HG02970 (cell line): ENCODE measurements around the gene E2F6.

ENCODE experiments used
- ATAC-seq: cut with Tn5 transposase; IDR thresholded peaks from one replicate; pipeline ENCODE4 v1.9.1; 2021; ENCODE audit warnings: mild to moderate bottlenecking, moderate library complexity, moderate number of reproducible peaks; ENCODE audit not compliant: unreplicated experiment, low FRiP score

E2F6 gene

DNA sequence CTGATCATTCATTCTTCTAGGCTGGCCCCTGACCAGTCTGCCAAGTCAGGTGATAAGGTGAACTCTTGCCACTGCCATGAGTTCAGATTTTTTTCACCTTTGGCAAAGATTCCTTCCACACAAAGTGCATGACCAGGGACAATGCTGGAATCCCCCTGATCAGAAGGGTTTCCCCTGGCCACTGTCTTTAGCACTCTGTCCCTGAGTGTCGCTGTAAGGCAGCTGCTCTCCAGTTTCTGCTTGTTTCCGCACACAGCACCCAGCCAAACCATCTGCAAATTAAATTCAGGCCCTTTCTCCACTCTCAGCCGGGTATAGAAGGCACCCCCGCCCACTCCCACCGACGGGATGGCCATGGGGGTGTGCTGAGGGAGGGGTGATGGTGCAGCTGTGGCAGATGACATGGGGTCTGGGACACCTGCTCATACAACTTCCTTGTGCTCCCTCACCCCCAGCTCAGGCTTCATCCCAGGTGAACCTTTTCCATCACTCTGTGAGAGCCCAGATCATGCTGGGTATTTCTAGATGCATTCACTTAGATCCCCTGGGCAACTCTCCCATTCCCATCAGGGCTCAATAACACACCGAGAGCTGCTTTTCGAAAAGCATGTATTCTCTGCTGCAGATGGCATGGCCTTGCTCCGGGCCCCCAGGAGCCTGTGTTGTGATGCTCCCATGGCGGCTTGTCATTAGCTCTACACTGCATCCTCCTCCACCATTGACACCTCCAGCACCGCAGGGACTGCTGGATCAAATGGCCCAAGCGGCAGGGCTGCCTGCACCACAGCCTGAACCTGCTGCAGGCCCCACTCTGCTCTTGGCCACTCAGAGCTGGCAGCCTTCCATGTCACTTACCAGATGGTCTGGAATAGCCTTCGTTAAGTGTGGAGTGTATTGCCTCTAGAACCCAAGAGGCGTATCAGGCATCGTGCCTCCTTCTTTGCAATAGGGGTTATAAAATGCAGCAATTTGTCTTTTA, 69.2 kb downstream of the E2F6 start:
- ATAC-seq, result no peak

DNA sequence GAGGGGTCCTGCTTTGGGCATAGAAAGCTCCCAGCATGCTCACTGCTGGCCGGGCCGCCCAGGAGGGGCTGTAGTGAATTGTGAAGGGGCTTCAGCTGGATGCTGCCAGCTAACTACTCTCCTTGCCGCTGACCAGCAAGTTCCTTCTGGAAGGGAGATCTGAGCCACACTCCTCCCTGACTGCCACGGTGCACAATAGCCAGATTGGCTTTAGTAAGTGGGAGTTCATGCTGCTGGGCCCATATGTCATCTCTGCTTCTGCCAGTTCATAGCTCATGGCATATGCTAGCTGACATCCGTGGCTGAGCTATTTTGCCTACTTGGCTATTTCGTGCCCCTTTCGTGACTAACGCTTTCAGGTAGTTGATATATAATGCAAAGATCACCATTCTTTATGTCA, 69.9 kb downstream of the E2F6 start:
- no peak for ATAC-seq

DNA sequence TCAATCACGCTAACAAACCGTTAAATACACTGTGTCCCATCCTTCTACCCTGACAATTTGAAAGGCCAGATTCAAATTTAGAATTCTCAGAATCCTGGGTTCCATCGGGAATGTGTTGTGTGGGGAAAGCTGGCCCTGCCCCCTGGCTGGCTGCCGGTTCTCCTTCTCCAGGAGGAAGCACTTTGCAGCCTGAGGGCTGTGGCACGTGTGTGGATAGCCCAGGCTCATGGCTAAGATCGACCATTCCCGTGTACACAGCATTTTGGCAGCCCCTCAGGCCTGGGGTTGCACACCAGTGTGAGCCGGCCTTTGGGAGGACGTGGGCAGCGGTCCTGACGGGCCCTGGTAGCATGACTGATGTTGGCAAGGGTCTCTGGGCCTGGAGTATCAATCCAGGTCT, 70.6 kb downstream of the E2F6 start:
- ATAC-seq, result no peak
